ENCODE data around the gene LANCL2. TPM values are rescaled to one million over a fixed set of nuclear protein-coding genes. Genes with fewer than 3 reads are reported as not detected.

The LANCL2 gene
- total RNA-seq, 1 experiment from 2014 or later, result 10.0 TPM

DNA sequence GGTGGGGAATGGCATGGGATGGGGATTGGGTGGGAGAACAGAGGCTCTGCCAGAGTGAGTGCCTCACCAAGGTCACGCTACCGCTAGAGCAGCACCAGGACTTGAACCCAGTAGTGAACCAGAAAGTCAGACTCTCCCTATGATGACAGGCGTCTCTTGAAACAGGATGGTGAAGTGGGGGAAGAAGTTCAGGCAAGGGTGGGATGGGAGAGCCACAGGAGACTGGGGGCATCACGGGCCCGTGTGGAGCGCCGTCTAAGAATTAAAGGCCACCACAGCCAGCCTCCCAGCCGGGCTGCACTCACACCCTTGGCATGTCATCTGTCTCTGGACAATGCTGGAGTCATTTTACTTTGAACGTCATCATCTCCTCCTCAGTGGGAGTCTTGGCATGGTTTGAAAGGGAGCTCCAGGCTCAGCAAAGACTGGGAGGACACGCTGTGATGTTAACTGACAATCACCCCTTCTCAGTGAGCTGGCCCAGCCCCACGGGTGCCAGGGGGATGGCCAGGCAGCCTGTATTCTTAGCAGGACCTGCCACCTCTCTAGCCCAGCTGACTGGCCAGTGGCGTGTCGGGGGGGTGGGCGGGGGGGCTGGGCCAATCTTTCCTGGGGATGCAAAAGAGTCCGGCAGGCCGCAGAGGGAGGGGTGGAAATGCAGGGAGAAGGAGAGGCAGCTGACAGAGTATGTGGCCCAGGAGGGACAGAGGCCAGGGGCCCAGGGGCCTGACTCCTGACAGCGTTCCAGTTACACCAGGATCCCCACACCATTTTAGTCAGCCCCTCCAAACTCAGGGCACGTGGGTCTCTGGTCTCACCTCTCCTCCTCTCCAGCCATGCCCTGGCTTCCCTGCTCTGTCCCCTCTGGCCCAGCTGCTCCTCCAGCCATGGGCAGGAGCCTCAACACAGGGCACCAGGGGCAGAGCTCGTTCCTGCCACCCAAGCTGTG is 111.0 kb downstream of the LANCL2 start:
- Histone ChIP-seq H3K9me3 (ENCODE audit: control insufficient read depth in 1 of 2, insufficient read depth in 1 of 2, low read depth in 1 of 2, low read length in 2 of 2) (no peaks in the 10 kb centered on the region), H3K4me3 (replicated peaks in 1 of 2; ENCODE audit: low read depth in 1 of 2, low read length in 2 of 2) (no peak overlapping the region), H3K27ac (ENCODE audit: low read depth, low read length) (no peak overlapping the region), H4K20me1 (ENCODE audit: insufficient read depth) (no peaks in the 10 kb centered on the region), H3K9ac (ENCODE audit: low read length) (no peak overlapping the region), H2AFZ (ENCODE audit: low read depth, low read length, poor library complexity, severe bottlenecking) (no peak overlapping the region), H3K36me3 (ENCODE audit: control insufficient read depth in 1 of 2, insufficient read depth in 2 of 2, low read length in 2 of 2) (no peaks in the 10 kb centered on the region), H3K4me2 (ENCODE audit: low read length) (no peak overlapping the region), H3K27me3 (ENCODE audit: insufficient read depth, low read length) (no peaks in the 10 kb centered on the region), H3K4me1 (ENCODE audit: control insufficient read depth in 1 of 2, insufficient read depth in 2 of 2, low read length in 2 of 2) (no peaks in the 10 kb centered on the region), H3K9me2 (ENCODE audit: insufficient read depth) (no peaks in the 10 kb centered on the region), H3K79me2 (ENCODE audit: insufficient read depth, low read length) (no peaks in the 10 kb centered on the region)
- intact Hi-C loops (cut with micrococcal nuclease), result no loop called here
- ChIA-PET RAD21 (ENCODE audit: low non-redundant PET in 1 of 2, low total read pairs in 2 of 2, uncharacterized antibody in 2 of 2, unreplicated experiment in 2 of 2) (no interaction called here), POLR2A (no interaction called here), CTCF (no interaction called here)
- no peak for TF ChIP-seq EGR1 (IDR thresholded peaks at IDR 0.05; ENCODE audit: low read depth)
- BruUV-seq (replicated peaks), result no TSS peak
- DNase-seq (ENCODE audit: low read depth, low spot score) (no peak), ATAC-seq (no peak)

DNA sequence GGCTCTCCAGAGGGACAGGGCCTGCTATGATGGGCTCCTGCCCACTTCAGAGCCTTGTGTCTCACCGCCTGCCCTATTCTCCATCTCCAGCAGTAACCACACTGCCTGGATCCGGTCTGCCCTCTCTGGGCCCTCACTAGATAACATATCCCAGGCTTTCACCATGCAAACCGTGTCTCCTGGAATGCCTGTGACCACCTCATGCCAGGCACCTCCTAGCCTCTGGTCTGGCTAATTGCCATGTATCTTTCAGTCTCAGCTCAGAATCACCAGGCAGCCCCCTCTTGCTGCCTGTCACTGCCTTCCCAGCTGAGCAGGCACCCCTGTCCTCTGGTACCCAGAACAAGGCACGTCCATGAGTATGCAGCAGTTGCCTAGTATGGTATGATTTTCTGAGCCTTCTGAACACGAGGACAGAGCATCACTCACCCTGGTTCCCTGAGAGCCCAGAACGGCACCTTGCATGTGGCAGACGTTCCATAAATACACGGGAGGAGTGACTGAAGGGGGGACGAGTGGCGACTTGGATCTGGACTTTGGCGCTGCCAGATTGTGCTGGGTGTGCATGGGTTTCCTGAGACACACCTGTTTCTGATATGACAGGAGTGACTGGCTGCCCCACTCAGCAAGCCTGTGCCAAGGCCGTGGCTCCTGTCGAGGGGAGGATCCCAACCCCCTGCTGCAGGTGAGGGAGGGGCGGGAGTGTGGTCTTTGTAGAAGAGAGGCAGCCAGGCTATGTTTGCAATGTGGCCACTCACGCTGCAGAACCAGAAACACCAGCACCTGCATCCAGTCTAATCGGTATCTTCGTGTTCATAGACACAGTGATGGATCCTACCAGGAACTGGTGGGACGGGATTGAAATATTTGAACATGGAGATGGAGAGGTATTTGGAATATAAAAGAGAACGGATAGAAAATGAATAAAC is 112.0 kb downstream of the LANCL2 start:
- Histone ChIP-seq H2AFZ (ENCODE audit: low read depth, low read length, poor library complexity, severe bottlenecking) (no peak overlapping the region), H3K4me1 (ENCODE audit: control insufficient read depth in 1 of 2, insufficient read depth in 2 of 2, low read length in 2 of 2) (no peaks in the 10 kb centered on the region), H3K27ac (ENCODE audit: low read depth, low read length) (no peak overlapping the region), H3K9me2 (ENCODE audit: insufficient read depth) (no peaks in the 10 kb centered on the region), H3K9ac (ENCODE audit: low read length) (no peak overlapping the region), H4K20me1 (ENCODE audit: insufficient read depth) (no peaks in the 10 kb centered on the region), H3K9me3 (ENCODE audit: control insufficient read depth in 1 of 2, insufficient read depth in 1 of 2, low read depth in 1 of 2, low read length in 2 of 2) (no peaks in the 10 kb centered on the region), H3K27me3 (ENCODE audit: insufficient read depth, low read length) (no peaks in the 10 kb centered on the region), H3K4me3 (replicated peaks in 1 of 2; ENCODE audit: low read depth in 1 of 2, low read length in 2 of 2) (no peak overlapping the region), H3K79me2 (ENCODE audit: insufficient read depth, low read length) (no peaks in the 10 kb centered on the region), H3K36me3 (ENCODE audit: control insufficient read depth in 1 of 2, insufficient read depth in 2 of 2, low read length in 2 of 2) (no peaks in the 10 kb centered on the region), H3K4me2 (ENCODE audit: low read length) (no peak overlapping the region)
- no peak for ATAC-seq
- intact Hi-C loops (cut with micrococcal nuclease), result no loop called here
- DNase-seq (ENCODE audit: low read depth, low spot score), result no peak
- no TSS peak for BruUV-seq (replicated peaks)
- ChIA-PET RAD21 (ENCODE audit: low non-redundant PET in 1 of 2, low total read pairs in 2 of 2, uncharacterized antibody in 2 of 2, unreplicated experiment in 2 of 2) (no interaction called here), CTCF (no interaction called here), POLR2A (no interaction called here)
- TF ChIP-seq CBX3 (IDR thresholded peaks at IDR 0.05; ENCODE audit: low read depth) (no peak), SIN3A (IDR thresholded peaks at IDR 0.05; ENCODE audit: low read depth) (no peak), EZH2 (IDR thresholded peaks at IDR 0.05) (no peak), ELF1 (IDR thresholded peaks at IDR 0.05; ENCODE audit: borderline replicate concordance, low read depth) (no peak), RAD21 (IDR thresholded peaks at IDR 0.05; ENCODE audit: low read depth) (no peak), FOSL1 (IDR thresholded peaks at IDR 0.05; ENCODE audit: low read depth) (no peak)
- TF ChIP-seq, protein P1, sequence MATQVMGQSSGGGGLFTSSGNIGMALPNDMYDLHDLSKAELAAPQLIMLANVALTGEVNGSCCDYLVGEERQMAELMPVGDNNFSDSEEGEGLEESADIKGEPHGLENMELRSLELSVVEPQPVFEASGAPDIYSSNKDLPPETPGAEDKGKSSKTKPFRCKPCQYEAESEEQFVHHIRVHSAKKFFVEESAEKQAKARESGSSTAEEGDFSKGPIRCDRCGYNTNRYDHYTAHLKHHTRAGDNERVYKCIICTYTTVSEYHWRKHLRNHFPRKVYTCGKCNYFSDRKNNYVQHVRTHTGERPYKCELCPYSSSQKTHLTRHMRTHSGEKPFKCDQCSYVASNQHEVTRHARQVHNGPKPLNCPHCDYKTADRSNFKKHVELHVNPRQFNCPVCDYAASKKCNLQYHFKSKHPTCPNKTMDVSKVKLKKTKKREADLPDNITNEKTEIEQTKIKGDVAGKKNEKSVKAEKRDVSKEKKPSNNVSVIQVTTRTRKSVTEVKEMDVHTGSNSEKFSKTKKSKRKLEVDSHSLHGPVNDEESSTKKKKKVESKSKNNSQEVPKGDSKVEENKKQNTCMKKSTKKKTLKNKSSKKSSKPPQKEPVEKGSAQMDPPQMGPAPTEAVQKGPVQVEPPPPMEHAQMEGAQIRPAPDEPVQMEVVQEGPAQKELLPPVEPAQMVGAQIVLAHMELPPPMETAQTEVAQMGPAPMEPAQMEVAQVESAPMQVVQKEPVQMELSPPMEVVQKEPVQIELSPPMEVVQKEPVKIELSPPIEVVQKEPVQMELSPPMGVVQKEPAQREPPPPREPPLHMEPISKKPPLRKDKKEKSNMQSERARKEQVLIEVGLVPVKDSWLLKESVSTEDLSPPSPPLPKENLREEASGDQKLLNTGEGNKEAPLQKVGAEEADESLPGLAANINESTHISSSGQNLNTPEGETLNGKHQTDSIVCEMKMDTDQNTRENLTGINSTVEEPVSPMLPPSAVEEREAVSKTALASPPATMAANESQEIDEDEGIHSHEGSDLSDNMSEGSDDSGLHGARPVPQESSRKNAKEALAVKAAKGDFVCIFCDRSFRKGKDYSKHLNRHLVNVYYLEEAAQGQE (IDR thresholded peaks at IDR 0.05; ENCODE audit: low read depth), result no peak
- TF ChIP-seq, protein P2, sequence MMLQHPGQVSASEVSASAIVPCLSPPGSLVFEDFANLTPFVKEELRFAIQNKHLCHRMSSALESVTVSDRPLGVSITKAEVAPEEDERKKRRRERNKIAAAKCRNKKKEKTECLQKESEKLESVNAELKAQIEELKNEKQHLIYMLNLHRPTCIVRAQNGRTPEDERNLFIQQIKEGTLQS (IDR thresholded peaks at IDR 0.05), result no peak
- TF ChIP-seq, protein P3, sequence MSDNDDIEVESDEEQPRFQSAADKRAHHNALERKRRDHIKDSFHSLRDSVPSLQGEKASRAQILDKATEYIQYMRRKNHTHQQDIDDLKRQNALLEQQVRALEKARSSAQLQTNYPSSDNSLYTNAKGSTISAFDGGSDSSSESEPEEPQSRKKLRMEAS (IDR thresholded peaks at IDR 0.05), result no peak

Data from HCT116 (cell line).